CD8-positive, alpha-beta memory T cell (primary cell): ENCODE measurements around the gene DDI1. TPM values are rescaled to one million over a fixed set of nuclear protein-coding genes. Genes with fewer than 3 reads are reported as not detected.

Experiments used
- CTCF ChIA-PET: fragments of 350-600 bp; sonication (Branson Sonifier 250); formaldehyde crosslinking; loops from one replicate; lab custom pipeline; 2021; ENCODE audit warnings: antibody characterized with exemption; lab: Charles Lee
- POLR2A ChIA-PET: fragments of 350-600 bp; sonication (Branson Sonifier 250); formaldehyde crosslinking; loops from one replicate; lab custom pipeline; 2021; ENCODE audit warnings: antibody characterized with exemption; lab: Charles Lee
- DNase-seq, 5 donors: peaks; one replicate each; pipeline versions ENCODE4 v3.0.0 to v3.0.0-alpha.2; 2020 to 2022; ENCODE audit warnings: mixed read lengths in 1 of 5
- H3K27ac ChIP-seq: one replicate; pipeline ENCODE4 v1.7.0; 2013; ENCODE audit warnings: low read depth, mild to moderate bottlenecking, low read length, moderate library complexity
- H3K27me3 ChIP-seq: 2 replicates; pipeline ENCODE4 v1.7.0; 2013; ENCODE audit warnings: low read length, mild to moderate bottlenecking; ENCODE audit not compliant: insufficient read depth, poor library complexity, severe bottlenecking
- H3K36me3 ChIP-seq: 2 replicates; pipeline ENCODE4 v1.7.0; 2013; ENCODE audit warnings: mild to moderate bottlenecking, low read length, moderate library complexity; ENCODE audit not compliant: insufficient read depth
- H3K4me1 ChIP-seq: 2 replicates; pipeline ENCODE4 v1.7.0; 2013; ENCODE audit warnings: mild to moderate bottlenecking, low read length, moderate library complexity; ENCODE audit not compliant: insufficient read depth
- H3K4me3 ChIP-seq: 2 replicates; pipeline ENCODE4 v1.7.0; 2013; ENCODE audit warnings: mild to moderate bottlenecking, low read length
- H3K9me3 ChIP-seq: 2 replicates; pipeline ENCODE4 v1.7.0; 2013; ENCODE audit warnings: mild to moderate bottlenecking, low read length
- H3K27ac Mint-ChIP-seq, 8 donors: one replicate each; pipeline ENCODE4 v1.8.0; 2020 to 2021; ENCODE audit warnings: mixed read lengths in 8 of 8, mild to moderate bottlenecking in 6 of 8, inconsistent platforms in 3 of 8, moderate library complexity in 3 of 8
- H3K27me3 Mint-ChIP-seq, 2 donors: one replicate each; pipeline ENCODE4 v1.8.0; 2020 to 2021; ENCODE audit warnings: mixed read lengths in 2 of 2, mild to moderate bottlenecking in 1 of 2, moderate library complexity in 1 of 2
- H3K36me3 Mint-ChIP-seq, 3 donors: one replicate each; pipeline ENCODE4 v1.8.0; 2020 to 2021; ENCODE audit warnings: mixed read lengths in 3 of 3, inconsistent platforms in 1 of 3, mild to moderate bottlenecking in 1 of 3
- H3K4me1 Mint-ChIP-seq, 3 donors: one replicate each; pipeline ENCODE4 v1.8.0; 2020 to 2021; ENCODE audit warnings: mixed read lengths in 3 of 3, inconsistent platforms in 1 of 3, mild to moderate bottlenecking in 1 of 3
- H3K4me3 Mint-ChIP-seq, 7 donors: one replicate each; pipeline ENCODE4 v1.8.0; 2020 to 2021; ENCODE audit warnings: mixed read lengths in 7 of 7, mild to moderate bottlenecking in 6 of 7, moderate library complexity in 4 of 7, inconsistent platforms in 2 of 7
- H3K9me3 Mint-ChIP-seq, 5 donors: one replicate each; pipeline ENCODE4 v1.8.0; 2020 to 2022; ENCODE audit warnings: mixed read lengths in 5 of 5, mild to moderate bottlenecking in 3 of 5, moderate library complexity in 2 of 5, inconsistent platforms in 1 of 5
- polyA plus RNA-seq: library from polyadenylated mRNA; unstranded; fragments of 300-500 nt; fragmentation: Illumina TruSeq; gene quantifications from one replicate; pipeline ENCODE4 v1.2.3, GENCODE V29; 2021
- total RNA-seq, 2 experiments: library from RNA; stranded (reverse); gene quantifications; one replicate each; pipeline ENCODE4 v1.2.3, GENCODE V29; 2021

The DDI1 gene
- total and polyA plus RNA-seq, 3 experiments from 2014 or later = 0.07 TPM; not detected in 2

DNA sequence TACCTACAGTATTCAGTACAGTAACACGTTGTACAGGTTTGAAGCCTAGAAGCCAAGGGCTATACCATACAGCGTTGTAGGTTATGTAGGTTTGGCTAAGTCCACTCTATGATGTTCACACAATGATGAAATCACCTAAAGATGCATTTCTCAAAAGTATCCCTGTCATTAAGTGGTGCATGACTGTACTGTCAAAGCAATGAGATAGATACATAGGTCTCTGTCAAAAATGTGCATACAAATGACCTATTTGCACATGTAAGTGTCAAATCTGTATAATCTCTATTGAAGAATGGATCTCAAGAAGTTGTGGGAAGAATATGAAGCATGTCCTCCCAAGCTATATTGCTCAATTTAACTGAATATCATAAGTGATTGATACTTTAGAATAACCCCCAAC lies 11.9 kb upstream of the DDI1 start:
- POLR2A ChIA-PET = no interaction called here
- Mint-ChIP-seq H3K27ac (no peak overlapping the region), H3K4me3 (no peak overlapping the region), H3K9me3 (peaks cover 0 to 2% (median 0%) of the 10 kb centered on the region in 5 donors), H3K4me1 (no peaks in the 10 kb centered on the region), H3K27me3 (no peaks in the 10 kb centered on the region), H3K36me3 (no peaks in the 10 kb centered on the region)
- DNase-seq = no peak
- no peak overlapping the region for H3K27ac ChIP-seq
- no peaks in the 10 kb centered on the region for H3K27me3 ChIP-seq
- H3K4me1 ChIP-seq = no peaks in the 10 kb centered on the region
- H3K4me3 ChIP-seq = no peak overlapping the region
- CTCF ChIA-PET = no interaction called here
- no peaks in the 10 kb centered on the region for H3K36me3 ChIP-seq
- H3K9me3 ChIP-seq = no peaks in the 10 kb centered on the region

- no peak for DNase-seq
- Histone ChIP-seq H3K4me1 (no peaks in the 10 kb centered on the region), H3K27ac (no peak overlapping the region), H3K36me3 (no peaks in the 10 kb centered on the region), H3K9me3 (no peaks in the 10 kb centered on the region), H3K4me3 (no peak overlapping the region), H3K27me3 (no peaks in the 10 kb centered on the region)
- H3K4me3 Mint-ChIP-seq = no peak overlapping the region
- H3K36me3 Mint-ChIP-seq = no peaks in the 10 kb centered on the region
- ChIA-PET CTCF (no interaction called here), POLR2A (no interaction called here)
- H3K27ac Mint-ChIP-seq = no peak overlapping the region
- H3K4me1 Mint-ChIP-seq = no peaks in the 10 kb centered on the region
- peaks cover 0 to 5% (median 4%) of the 10 kb centered on the region in 5 donors for H3K9me3 Mint-ChIP-seq
- no peaks in the 10 kb centered on the region for H3K27me3 Mint-ChIP-seq
These were observed 7.8 kb upstream of the DDI1 start for GRCh38 chr11:104028476-104029263.

DNA sequence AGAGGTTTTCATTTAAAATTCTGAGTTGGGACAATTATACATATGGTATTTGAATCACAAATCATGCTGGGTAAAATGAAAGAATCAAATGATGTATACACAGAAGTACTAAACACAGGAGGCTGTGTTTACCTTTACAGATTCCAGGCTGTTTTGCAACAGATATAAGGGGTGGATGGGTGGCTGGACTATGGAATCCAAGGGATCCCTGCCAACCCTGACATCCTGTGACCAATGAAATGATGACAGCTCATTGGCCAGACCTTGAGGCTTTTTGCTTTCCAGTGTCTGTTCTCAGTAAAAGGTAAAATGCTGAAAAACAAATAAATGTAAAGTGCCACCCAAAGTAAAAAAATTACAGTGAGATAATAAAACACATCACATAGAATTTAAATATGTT lies 3.3 kb upstream of the DDI1 start:
- Histone ChIP-seq H3K9me3 (no peaks in the 10 kb centered on the region), H3K36me3 (no peaks in the 10 kb centered on the region), H3K27ac (no peak overlapping the region), H3K27me3 (no peaks in the 10 kb centered on the region), H3K4me3 (no peak overlapping the region), H3K4me1 (no peaks in the 10 kb centered on the region)
- no peak for DNase-seq
- ChIA-PET POLR2A (no interaction called here), CTCF (no interaction called here)
- H3K36me3 Mint-ChIP-seq = no peaks in the 10 kb centered on the region
- peaks cover 0 to 5% (median 4%) of the 10 kb centered on the region in 5 donors for H3K9me3 Mint-ChIP-seq
- no peak overlapping the region for H3K27ac Mint-ChIP-seq
- no peak overlapping the region for H3K4me3 Mint-ChIP-seq
- H3K4me1 Mint-ChIP-seq = no peaks in the 10 kb centered on the region
- no peaks in the 10 kb centered on the region for H3K27me3 Mint-ChIP-seq

- ChIA-PET CTCF (no interaction called here), POLR2A (no interaction called here)
These were observed 2.9 kb upstream of the DDI1 start for GRCh38 chr11:104033561-104033960.

DNA sequence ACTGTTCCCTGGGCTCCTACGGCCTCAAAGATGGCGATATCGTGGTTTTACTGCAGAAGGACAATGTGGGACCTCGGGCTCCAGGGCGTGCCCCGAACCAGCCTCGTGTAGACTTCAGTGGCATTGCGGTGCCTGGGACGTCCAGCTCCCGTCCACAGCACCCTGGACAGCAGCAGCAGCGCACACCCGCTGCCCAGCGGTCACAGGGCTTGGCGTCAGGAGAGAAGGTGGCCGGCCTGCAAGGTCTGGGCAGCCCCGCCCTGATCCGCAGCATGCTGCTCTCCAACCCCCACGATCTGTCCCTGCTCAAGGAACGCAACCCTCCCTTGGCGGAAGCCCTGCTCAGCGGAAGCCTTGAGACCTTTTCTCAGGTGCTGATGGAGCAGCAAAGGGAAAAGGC lies 555 bp downstream of the DDI1 start:
- no peaks in the 10 kb centered on the region for H3K9me3 ChIP-seq
- H3K4me1 ChIP-seq = no peaks in the 10 kb centered on the region
- no peak for DNase-seq
- no peaks in the 10 kb centered on the region for H3K4me1 Mint-ChIP-seq
- no peak overlapping the region for H3K4me3 Mint-ChIP-seq
- H3K4me3 ChIP-seq = no peak overlapping the region
- no peaks in the 10 kb centered on the region for H3K36me3 ChIP-seq
- no peaks in the 10 kb centered on the region for H3K27me3 Mint-ChIP-seq
- no peaks in the 10 kb centered on the region for H3K9me3 Mint-ChIP-seq
- no peaks in the 10 kb centered on the region for H3K36me3 Mint-ChIP-seq
- POLR2A ChIA-PET = no interaction called here
- H3K27ac Mint-ChIP-seq = no peak overlapping the region
- CTCF ChIA-PET = no interaction called here
- no peaks in the 10 kb centered on the region for H3K27me3 ChIP-seq
- no peak overlapping the region for H3K27ac ChIP-seq

More at GRCh38 chr11:104033561-104033960, 2.9 kb upstream of the DDI1 start:
- Mint-ChIP-seq H3K27ac (no peak overlapping the region), H3K36me3 (no peaks in the 10 kb centered on the region), H3K9me3 (peaks cover 0 to 5% (median 4%) of the 10 kb centered on the region in 5 donors), H3K4me3 (no peak overlapping the region), H3K27me3 (no peaks in the 10 kb centered on the region), H3K4me1 (no peaks in the 10 kb centered on the region)
- Histone ChIP-seq H3K36me3 (no peaks in the 10 kb centered on the region), H3K27me3 (no peaks in the 10 kb centered on the region), H3K9me3 (no peaks in the 10 kb centered on the region), H3K4me1 (no peaks in the 10 kb centered on the region), H3K4me3 (no peak overlapping the region), H3K27ac (no peak overlapping the region)
- DNase-seq = no peak

DNA sequence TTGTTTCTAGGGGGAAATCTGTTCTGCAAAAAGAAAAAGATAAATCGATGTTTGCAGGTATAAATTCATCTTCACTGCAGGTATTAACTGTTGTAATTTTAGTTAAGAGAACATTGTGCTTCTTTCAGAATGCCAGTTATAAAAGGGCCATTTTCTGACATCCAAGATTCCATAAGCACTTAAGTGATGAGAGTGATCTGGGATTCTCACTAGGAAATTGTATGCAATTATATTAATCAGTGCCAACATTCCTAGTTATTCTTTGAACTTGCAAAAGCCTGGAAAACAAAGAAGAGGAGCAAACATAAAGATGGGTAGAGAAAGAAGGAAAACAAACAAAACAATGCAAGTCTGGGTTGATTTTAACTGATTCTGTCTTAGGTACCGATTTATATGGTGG lies 5.4 kb downstream of the DDI1 start:
- no peaks in the 10 kb centered on the region for H3K4me1 Mint-ChIP-seq
- H3K36me3 Mint-ChIP-seq = no peaks in the 10 kb centered on the region
- Histone ChIP-seq H3K27ac (no peak overlapping the region), H3K9me3 (no peaks in the 10 kb centered on the region), H3K36me3 (no peaks in the 10 kb centered on the region), H3K27me3 (no peaks in the 10 kb centered on the region), H3K4me1 (no peaks in the 10 kb centered on the region), H3K4me3 (no peak overlapping the region)
- no peak overlapping the region for H3K27ac Mint-ChIP-seq
- DNase-seq = no peak
- peaks cover 0 to 3% (median 0%) of the 10 kb centered on the region in 5 donors for H3K9me3 Mint-ChIP-seq
- no peak overlapping the region for H3K4me3 Mint-ChIP-seq
- no peaks in the 10 kb centered on the region for H3K27me3 Mint-ChIP-seq
- ChIA-PET CTCF (no interaction called here), POLR2A (no interaction called here)

DNA sequence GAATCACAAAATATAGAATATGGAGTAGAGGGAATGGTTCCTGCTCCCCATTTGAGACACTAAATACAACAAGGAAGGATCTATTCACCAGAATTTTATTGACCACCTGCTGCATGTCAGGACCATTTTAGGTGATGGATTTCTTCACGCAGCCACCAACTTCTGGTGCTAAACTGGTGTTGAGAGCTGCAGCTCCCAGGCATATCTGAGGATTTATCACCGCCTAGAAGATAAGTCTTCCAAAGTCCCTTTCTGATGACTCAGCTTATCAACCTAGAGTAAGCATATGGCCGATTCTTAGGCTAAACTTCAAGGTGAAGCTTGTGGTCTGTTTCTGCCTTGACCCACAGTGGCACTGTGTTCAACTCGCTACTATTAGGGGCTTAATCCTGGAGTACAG lies 6.7 kb downstream of the DDI1 start:
- H3K27me3 ChIP-seq = no peaks in the 10 kb centered on the region
- no peak overlapping the region for H3K27ac ChIP-seq
- ChIA-PET CTCF (no interaction called here), POLR2A (no interaction called here)
- Mint-ChIP-seq H3K36me3 (no peaks in the 10 kb centered on the region), H3K4me1 (no peaks in the 10 kb centered on the region), H3K27me3 (no peaks in the 10 kb centered on the region), H3K4me3 (no peak overlapping the region), H3K9me3 (peaks cover 0 to 3% (median 0%) of the 10 kb centered on the region in 5 donors), H3K27ac (no peak overlapping the region)
- H3K4me3 ChIP-seq = no peak overlapping the region
- H3K4me1 ChIP-seq = no peaks in the 10 kb centered on the region
- no peaks in the 10 kb centered on the region for H3K9me3 ChIP-seq
- H3K36me3 ChIP-seq = no peaks in the 10 kb centered on the region
- DNase-seq = no peak

DNA sequence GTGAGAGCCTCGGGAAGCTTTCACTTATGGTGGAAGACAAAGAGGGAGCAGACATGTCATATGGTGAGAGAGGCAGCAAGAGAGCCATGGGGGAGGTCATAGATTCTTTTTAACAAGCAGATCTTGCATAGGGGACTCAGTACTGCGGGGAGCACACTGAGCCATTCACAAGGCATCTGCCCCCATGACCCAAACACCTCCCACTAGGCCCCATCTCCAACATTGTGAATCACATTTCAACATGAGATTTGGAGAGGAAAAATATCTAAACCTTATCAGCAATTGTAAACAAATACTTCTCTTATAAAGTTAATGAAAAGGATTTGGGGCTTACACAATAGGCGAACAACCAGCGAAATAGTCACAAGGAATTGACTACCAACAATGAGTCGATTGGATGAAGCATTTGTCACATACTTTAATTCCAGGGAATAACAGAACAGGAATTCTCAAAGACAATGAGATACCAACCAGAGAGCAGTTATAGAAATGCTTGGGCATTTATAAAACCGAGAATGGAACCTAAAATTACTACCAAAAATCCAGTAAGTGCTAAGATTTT lies 7.3 kb downstream of the DDI1 start:
- POLR2A ChIA-PET = no interaction called here
- H3K9me3 Mint-ChIP-seq = peaks cover 0 to 3% (median 0%) of the 10 kb centered on the region in 5 donors
- H3K4me1 Mint-ChIP-seq = no peaks in the 10 kb centered on the region
- Histone ChIP-seq H3K27me3 (no peaks in the 10 kb centered on the region), H3K27ac (no peak overlapping the region), H3K9me3 (no peaks in the 10 kb centered on the region), H3K36me3 (no peaks in the 10 kb centered on the region), H3K4me3 (no peak overlapping the region), H3K4me1 (no peaks in the 10 kb centered on the region)
- CTCF ChIA-PET = no interaction called here
- H3K27me3 Mint-ChIP-seq = no peaks in the 10 kb centered on the region
- H3K27ac Mint-ChIP-seq = peak overlapping the region in 1 of 8 donors; percentile 50
- DNase-seq = no peak
- H3K36me3 Mint-ChIP-seq = no peaks in the 10 kb centered on the region
- no peak overlapping the region for H3K4me3 Mint-ChIP-seq
